Measurements from ENCODE around the gene CLDN14. TPM values are rescaled to one million over a fixed set of nuclear protein-coding genes. Genes with fewer than 3 reads are reported as not detected.
A peak's percentile ranks its signal among the peaks of the same experiment; 100 is the strongest.

CLDN14 gene
- total RNA-seq, 1 experiment from 2014 or later, result not detected

- no peaks in the 10 kb centered on the region for H3K9me3 ChIP-seq (ENCODE audit: control insufficient read depth, low read depth, low read length)
These were observed 49.9 kb downstream of the CLDN14 start for GRCh38 chr21:36429947-36430546.

More at GRCh38 chr21:36429947-36430546, 49.9 kb downstream of the CLDN14 start:
- Histone ChIP-seq H2BK20ac (ENCODE audit: low read depth, low read length, poor library complexity, severe bottlenecking) (no peak overlapping the region), H3K23me2 (ENCODE audit: insufficient read length, low read depth, low read length, poor library complexity, severe bottlenecking) (no peaks in the 10 kb centered on the region), H3T11ph (ENCODE audit: low read length) (no peak overlapping the region), H3K23ac (ENCODE audit: insufficient read length, low read depth, low read length) (no peak overlapping the region), H3K4me2 (ENCODE audit: insufficient read depth, insufficient read length, low read length) (no peak overlapping the region), H3K4ac (ENCODE audit: low read depth, low read length) (no peak overlapping the region), H3K79me2 (ENCODE audit: insufficient read depth, low read length) (no peaks in the 10 kb centered on the region), H3K79me1 (ENCODE audit: insufficient read depth, low read depth, low read length, poor library complexity, severe bottlenecking) (no peaks in the 10 kb centered on the region), H3K4me1 (ENCODE audit: insufficient read depth, low read length) (0 out of 2 replicates have a peak, but pooled peaks cover 2% of the 10 kb centered on the region), H3K18ac (ENCODE audit: insufficient read length, low read depth, low read length) (no peak overlapping the region), H2BK5ac (ENCODE audit: insufficient read length, low read length) (no peak overlapping the region), H4K5ac (ENCODE audit: insufficient read length, low read depth, low read length) (no peak overlapping the region), H3K27me3 (ENCODE audit: insufficient read depth, low read length) (no peaks in the 10 kb centered on the region), H3K56ac (ENCODE audit: insufficient read length, low read depth, low read length) (no peak overlapping the region), H2AK5ac (ENCODE audit: insufficient read length, low read length) (no peak overlapping the region), H3K9ac (ENCODE audit: extremely low read depth, insufficient read length, low read length) (no peak overlapping the region), H4K91ac (ENCODE audit: insufficient read length, low read depth, low read length) (no peak overlapping the region), H3K14ac (ENCODE audit: insufficient read depth, low read length) (0 out of 2 replicates have a peak overlapping the region, but pooled peaks have one; percentile 63), H2BK12ac (ENCODE audit: insufficient read length, low read depth, low read length) (no peak overlapping the region), H4K8ac (replicated peaks; ENCODE audit: insufficient read length, low read depth, low read length) (no peak overlapping the region), H2BK15ac (ENCODE audit: low read depth, low read length) (no peak overlapping the region), H3K27ac (ENCODE audit: insufficient read length, low read depth, low read length) (no peak overlapping the region), H2AFZ (ENCODE audit: low read length) (peak overlapping the region; percentile 26), H4K20me1 (ENCODE audit: control insufficient read depth, insufficient read depth, insufficient read length) (no peaks in the 10 kb centered on the region), H2BK120ac (ENCODE audit: low read depth, low read length, poor library complexity, severe bottlenecking) (no peak overlapping the region)
- Mint-ChIP-seq H3K4me1 (peaks cover 18 to 24% of the 10 kb centered on the region in 2 experiments), H3K36me3 (ENCODE audit: insufficient read depth in 1 of 3, low read depth in 3 of 3) (no peaks in the 10 kb centered on the region), H3K27me3 (ENCODE audit: low read depth) (no peaks in the 10 kb centered on the region), H3K4me3 (no peak overlapping the region), H3K9me3 (no peaks in the 10 kb centered on the region; a peak in 1 of 5 replicates), H3K27ac (peak overlapping the region; percentile 23 to 96 (median 72); a peak in 5 of 7 replicates)
- TF ChIP-seq, protein P1, sequence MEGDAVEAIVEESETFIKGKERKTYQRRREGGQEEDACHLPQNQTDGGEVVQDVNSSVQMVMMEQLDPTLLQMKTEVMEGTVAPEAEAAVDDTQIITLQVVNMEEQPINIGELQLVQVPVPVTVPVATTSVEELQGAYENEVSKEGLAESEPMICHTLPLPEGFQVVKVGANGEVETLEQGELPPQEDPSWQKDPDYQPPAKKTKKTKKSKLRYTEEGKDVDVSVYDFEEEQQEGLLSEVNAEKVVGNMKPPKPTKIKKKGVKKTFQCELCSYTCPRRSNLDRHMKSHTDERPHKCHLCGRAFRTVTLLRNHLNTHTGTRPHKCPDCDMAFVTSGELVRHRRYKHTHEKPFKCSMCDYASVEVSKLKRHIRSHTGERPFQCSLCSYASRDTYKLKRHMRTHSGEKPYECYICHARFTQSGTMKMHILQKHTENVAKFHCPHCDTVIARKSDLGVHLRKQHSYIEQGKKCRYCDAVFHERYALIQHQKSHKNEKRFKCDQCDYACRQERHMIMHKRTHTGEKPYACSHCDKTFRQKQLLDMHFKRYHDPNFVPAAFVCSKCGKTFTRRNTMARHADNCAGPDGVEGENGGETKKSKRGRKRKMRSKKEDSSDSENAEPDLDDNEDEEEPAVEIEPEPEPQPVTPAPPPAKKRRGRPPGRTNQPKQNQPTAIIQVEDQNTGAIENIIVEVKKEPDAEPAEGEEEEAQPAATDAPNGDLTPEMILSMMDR (conservative IDR thresholded peaks at IDR 0.05), result peak; percentile 40; the same call in 2 of the 3 replicates
- DNase-seq, result peak; percentile 75
- WGBS (ENCODE audit: extremely low coverage, insufficient read length, low lambda C conversion rate), result no CpG with 5 or more reads among the region's 22 CpGs

All from H9 (cell line).